OCI-LY7 (cell line): ENCODE results near the gene ASCC1. TPM values are rescaled to one million over a fixed set of nuclear protein-coding genes. Genes with fewer than 3 reads are reported as not detected.

Experiments used
- BruUV-seq: library from RNA; stranded (reverse); fragments of 400-500 nt; replicated peaks from 2 replicates; lab custom pipeline; 2021; lab: Mats Ljungman, UMichigan
- CTCF ChIA-PET: fragments of 300-600 bp; sonication (Branson Sonifier 250); formaldehyde crosslinking; loops from one replicate; lab custom pipeline; 2022; ENCODE audit warnings: antibody characterized with exemption; ENCODE audit not compliant: unreplicated experiment; lab: Charles Lee
- POLR2A ChIA-PET: fragments of 300-600 bp; sonication (Branson Sonifier 250); formaldehyde crosslinking; loops from one replicate; lab custom pipeline; 2022; ENCODE audit warnings: antibody characterized with exemption; lab: Charles Lee
- DNase-seq: peaks from one replicate; pipeline ENCODE4 v3.0.0-alpha.2; 2015; ENCODE audit warnings: low spot score
- H2AFZ ChIP-seq: fragments of 200-600 bp; sonication (generic), shearing (Covaris generic); 2 replicates; pipeline ENCODE4 v1.6.1; 2014; ENCODE audit warnings: mild to moderate bottlenecking, antibody characterized with exemption, low read length, moderate library complexity
- H3K27ac ChIP-seq: fragments of 200-600 bp; sonication (generic); 2 replicates; pipeline ENCODE4 v1.5.1; 2014; ENCODE audit warnings: mixed run types, low read depth, mild to moderate bottlenecking, moderate library complexity, low read length, inconsistent platforms; ENCODE audit not compliant: poor library complexity, severe bottlenecking
- H3K36me3 ChIP-seq: fragments of 200-600 bp; sonication (generic); 2 replicates; pipeline ENCODE4 v1.6.1; 2014; ENCODE audit warnings: mild to moderate bottlenecking, antibody characterized with exemption, low read length, moderate library complexity, mixed read lengths; ENCODE audit not compliant: insufficient read depth
- H3K4me1 ChIP-seq: fragments of 200-600 bp; sonication (generic); 2 replicates; pipeline ENCODE4 v1.5.1; 2014; ENCODE audit warnings: mild to moderate bottlenecking, low read length; ENCODE audit not compliant: insufficient read depth, poor library complexity, severe bottlenecking
- H3K4me2 ChIP-seq: fragments of 200-600 bp; sonication (generic); 2 replicates; pipeline ENCODE4 v1.6.1; 2014; ENCODE audit warnings: mild to moderate bottlenecking, low read length
- H3K4me3 ChIP-seq: fragments of 200-600 bp; sonication (generic); 2 replicates; pipeline ENCODE4 v1.5.1; 2014; ENCODE audit warnings: mild to moderate bottlenecking, low read depth, low read length; ENCODE audit not compliant: poor library complexity, severe bottlenecking
- H3K79me2 ChIP-seq: fragments of 200-600 bp; sonication (generic); 2 replicates; pipeline ENCODE4 v1.6.1; 2016; ENCODE audit warnings: low read depth, mild to moderate bottlenecking, low read length, moderate library complexity, mixed read lengths; ENCODE audit not compliant: insufficient read depth
- H3K9me2 ChIP-seq: fragments of 200-600 bp; sonication (generic); 2 replicates; pipeline ENCODE4 v1.6.1; 2016; ENCODE audit warnings: mild to moderate bottlenecking, low read length, mixed read lengths; ENCODE audit not compliant: insufficient read depth
- H3K9me3 ChIP-seq: fragments of 200-600 bp; sonication (generic); 2 replicates; pipeline ENCODE4 v1.6.1; 2014; ENCODE audit warnings: mild to moderate bottlenecking, mixed run types, low read length, mixed read lengths
- H4K20me1 ChIP-seq: fragments of 200-600 bp; sonication (generic); 2 replicates; pipeline ENCODE4 v1.6.1; 2014; ENCODE audit warnings: mild to moderate bottlenecking, antibody characterized with exemption, low read length, moderate library complexity, mixed read lengths; ENCODE audit not compliant: insufficient read depth
- CTCF ChIP-seq: fragments of 200-600 bp; sonication (generic); conservative IDR thresholded peaks from 2 replicates; pipeline ENCODE4 v1.5.1; 2014; ENCODE audit warnings: mild to moderate bottlenecking, antibody characterized with exemption, low read length, moderate library complexity, mixed read lengths
- EZH2phosphoT487 ChIP-seq: fragments of 200-600 bp; sonication (generic); IDR thresholded peaks from 2 replicates; pipeline ENCODE4 v1.6.1; 2018; ENCODE audit warnings: low read depth, borderline replicate concordance, mild to moderate bottlenecking, mixed run types, antibody characterized with exemption, low read length, moderate library complexity, mixed read lengths
- intact Hi-C: fragments of 100-400 bp; cut with micrococcal nuclease; formaldehyde crosslinking; loops from one replicate; pipeline ENCODE4 v1.10.0; 2022; ENCODE audit not compliant: unreplicated experiment
- total RNA-seq, 2 experiments: library from RNA; depleted of rRNA in 1 of 2; stranded (reverse); fragments of >200 nt in 1 of 2; shearing (Covaris generic) in 1 of 2; gene quantifications; 2 replicates each; pipeline ENCODE4 v1.2.3, GENCODE V29; 2014 to 2022

ASCC1 gene
- total RNA-seq, 2 experiments from 2014 or later = 27.1 to 59.9 TPM

DNA sequence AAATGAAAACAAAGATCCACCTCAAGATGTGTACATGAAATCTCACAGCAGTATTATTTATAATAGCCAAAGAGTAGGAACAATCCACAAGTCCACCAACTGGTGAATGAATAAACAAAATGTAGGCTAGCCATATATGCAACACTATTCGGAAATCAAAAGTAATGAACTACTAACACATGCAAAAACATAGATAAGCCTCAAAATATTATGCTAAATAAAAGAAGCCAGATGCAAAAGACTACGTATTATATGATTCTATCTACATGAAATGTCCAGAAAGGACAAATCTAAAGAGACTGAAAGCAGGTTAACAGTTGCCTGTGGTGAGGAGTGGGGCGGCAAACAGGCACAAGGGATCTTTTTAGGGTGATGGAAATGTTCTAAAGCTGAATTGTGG is 49.0 kb downstream of the ASCC1 start:
- H3K9me3 ChIP-seq = no peaks in the 10 kb centered on the region
- H3K36me3 ChIP-seq = no peaks in the 10 kb centered on the region; the same call in 1 of the 2 replicates
- no peak overlapping the region for H3K27ac ChIP-seq
- no peaks in the 10 kb centered on the region for H3K79me2 ChIP-seq
- ChIA-PET CTCF (no interaction called here), POLR2A (interaction anchor here (0.5 to 1.0 kb wide), 2 partner anchors 50 to 150 kb away, joined by 3 read pairs; no protein-coding TSS in a partner anchor)
- no peak overlapping the region for H3K4me3 ChIP-seq
- intact Hi-C loops = no loop called here
- H2AFZ ChIP-seq = no peak overlapping the region
- TF ChIP-seq CTCF (no peak), EZH2phosphoT487 (no peak)
- no peak for DNase-seq
- H4K20me1 ChIP-seq = no peaks in the 10 kb centered on the region
- no peaks in the 10 kb centered on the region for H3K4me1 ChIP-seq
- no peaks in the 10 kb centered on the region for H3K9me2 ChIP-seq
- no TSS peak for BruUV-seq
- H3K4me2 ChIP-seq = no peak overlapping the region

DNA sequence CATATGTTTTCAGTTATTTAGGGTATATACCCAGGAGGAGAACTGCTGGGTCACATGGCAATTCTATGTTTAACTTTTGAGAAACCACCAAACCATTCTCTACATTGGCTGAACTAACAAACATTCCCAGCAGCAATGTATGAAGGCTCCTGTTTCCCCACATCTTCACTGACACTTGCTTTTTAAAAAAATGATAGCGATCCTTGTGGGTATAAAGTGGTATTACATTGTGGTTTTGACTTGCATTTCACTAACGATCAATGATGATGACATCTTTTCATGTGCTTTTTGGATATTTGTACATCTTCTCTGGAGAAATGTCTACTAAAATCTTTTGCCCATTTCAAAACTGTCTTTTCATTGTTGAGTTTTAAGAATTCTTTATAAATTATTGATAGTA is 51.5 kb downstream of the ASCC1 start:
- Histone ChIP-seq H3K9me3 (no peaks in the 10 kb centered on the region), H3K27ac (no peak overlapping the region), H3K4me3 (no peak overlapping the region), H3K9me2 (no peaks in the 10 kb centered on the region), H3K4me2 (no peak overlapping the region), H4K20me1 (no peaks in the 10 kb centered on the region), H3K4me1 (no peaks in the 10 kb centered on the region), H3K79me2 (no peaks in the 10 kb centered on the region), H3K36me3 (peaks cover 10% of the 10 kb centered on the region), H2AFZ (no peak overlapping the region)
- TF ChIP-seq EZH2phosphoT487 (no peak), CTCF (peak; percentile 31; the same call in 1 of the 2 replicates)
- ChIA-PET CTCF (no interaction called here), POLR2A (no interaction called here)
- DNase-seq = no peak
- intact Hi-C loops = no loop called here
- BruUV-seq = no TSS peak

DNA sequence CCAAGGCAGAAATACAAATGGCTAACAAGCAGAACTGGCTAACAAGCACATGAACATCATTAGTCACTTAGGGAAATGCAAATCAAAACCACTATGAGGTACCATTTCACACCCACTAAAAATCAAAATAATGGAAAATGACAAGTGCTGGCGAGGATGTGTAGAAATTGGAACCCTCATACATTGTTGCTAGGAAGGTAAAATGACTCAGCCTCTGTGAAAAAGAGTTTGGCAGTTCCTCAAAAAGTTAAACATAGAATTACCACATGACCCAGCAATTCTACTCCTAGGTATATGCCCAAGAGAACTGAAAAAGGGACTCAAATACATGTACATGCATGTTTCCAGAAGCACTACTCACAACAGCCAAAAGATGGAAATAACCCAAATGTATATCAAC is 53.1 kb downstream of the ASCC1 start:
- DNase-seq = no peak
- Histone ChIP-seq H3K4me1 (no peaks in the 10 kb centered on the region), H3K9me2 (no peaks in the 10 kb centered on the region), H2AFZ (no peak overlapping the region), H3K9me3 (no peaks in the 10 kb centered on the region), H3K79me2 (no peaks in the 10 kb centered on the region), H3K4me2 (no peak overlapping the region), H4K20me1 (no peaks in the 10 kb centered on the region), H3K27ac (no peak overlapping the region), H3K4me3 (no peak overlapping the region), H3K36me3 (peaks cover 10% of the 10 kb centered on the region)
- intact Hi-C loops = no loop called here
- ChIA-PET CTCF (no interaction called here), POLR2A (interaction anchor here (0.6 kb wide), 1 partner anchor 53 kb away, joined by 3 read pairs; the partner anchor contains the start of gene ASCC1)
- BruUV-seq = no TSS peak
- TF ChIP-seq EZH2phosphoT487 = no peak
- no peak for TF ChIP-seq CTCF
